NOMO-1 (cell line): ENCODE results near the gene HPS3.
A peak's percentile ranks its signal among the peaks of the same experiment; 100 is the strongest.
"Not testable (repeated sequence)": the region's sequence is repeated elsewhere in the genome, so short reads cannot be mapped to it uniquely, and the experiment has no call there.

Experiments used
- DNase-seq, 2 experiments: peaks; one replicate each; lab custom pipeline; 2025; ENCODE audit not compliant: unreplicated experiment in 2 of 2; lab: John Stamatoyannopoulos, UW

HPS3 gene

GRCh38 chr3:149180057-149180573 lies 50.7 kb downstream of the HPS3 start:
- no peak for DNase-seq

DNA sequence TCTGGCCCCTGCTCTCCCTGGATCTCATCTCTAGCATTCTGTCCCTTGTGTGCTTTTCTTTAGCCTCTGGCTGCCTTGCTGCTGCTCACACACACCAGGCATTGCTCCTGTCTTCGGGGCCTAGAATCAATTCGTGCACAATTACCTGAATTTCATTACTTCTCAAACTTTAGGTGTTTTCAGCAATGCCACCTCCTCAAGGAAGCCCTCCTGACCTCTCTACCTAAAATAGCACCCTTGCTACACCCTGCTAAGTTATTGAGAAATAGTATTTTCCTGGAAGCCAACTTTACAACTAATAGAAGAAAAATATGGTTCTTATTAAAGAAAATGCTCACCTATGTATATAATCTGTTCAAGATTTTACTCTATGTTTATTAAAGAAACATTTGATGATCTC lies 51.7 kb downstream of the HPS3 start:
- no peak for DNase-seq

- DNase-seq: no peak
Observed at GRCh38 chr3:149186219-149186618, 56.8 kb downstream of the HPS3 start.

DNA sequence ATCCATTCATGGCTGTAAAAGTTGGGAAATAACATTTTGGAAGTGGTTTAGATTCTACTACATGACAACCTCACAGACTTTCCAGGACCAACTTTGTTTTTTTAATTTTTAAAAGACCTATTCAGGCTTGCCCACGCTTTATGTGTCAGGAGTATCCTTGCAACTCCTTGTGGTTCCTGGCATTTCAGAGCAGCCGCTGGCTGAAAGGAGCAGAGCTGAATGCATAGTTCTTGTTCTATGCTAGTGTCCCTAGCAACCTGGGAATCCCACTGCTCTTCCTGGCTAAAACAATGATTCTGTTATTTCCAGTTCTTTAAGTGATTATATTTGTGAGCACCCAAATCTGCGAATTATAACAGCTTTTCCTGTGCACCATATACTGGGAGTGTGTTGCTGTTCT lies 57.3 kb downstream of the HPS3 start:
- DNase-seq: no peak

DNA sequence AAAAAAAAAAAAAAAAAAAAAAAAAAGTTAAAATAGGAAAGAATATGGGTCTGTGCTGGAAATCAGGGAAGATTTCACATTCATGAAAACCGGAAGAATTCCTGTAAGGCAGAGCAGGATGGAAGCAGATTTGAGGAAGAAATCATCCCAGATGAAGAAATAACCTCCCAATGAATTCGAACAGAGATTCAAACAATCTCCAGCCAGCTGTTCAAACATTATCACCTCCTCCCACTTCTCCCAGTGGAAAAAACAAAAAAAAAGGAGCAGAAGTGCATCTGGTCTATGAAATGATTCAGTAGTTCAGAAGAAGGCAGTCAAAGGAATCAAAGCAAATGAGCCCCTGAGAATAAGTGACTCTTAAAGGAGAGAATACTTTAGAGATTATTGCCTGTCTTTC lies 59.1 kb downstream of the HPS3 start:
- DNase-seq: no peak

DNA sequence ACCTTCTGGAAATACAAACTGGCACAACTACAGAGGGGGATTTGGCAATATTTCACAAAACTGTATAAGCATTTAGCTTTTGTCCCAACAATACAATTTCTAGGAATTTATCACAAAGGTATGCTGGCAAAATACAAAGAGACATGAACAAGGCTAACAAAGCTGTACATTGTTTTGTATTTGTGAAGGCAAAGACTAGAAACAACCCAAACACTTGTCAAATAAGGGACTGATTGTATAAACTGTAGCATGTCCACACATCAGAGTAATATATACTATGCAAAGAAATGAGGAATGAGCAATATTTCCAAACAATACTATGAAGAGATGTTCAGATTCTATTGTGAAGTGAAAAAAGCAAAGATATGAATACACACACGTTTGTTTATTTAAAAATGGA lies 65.8 kb downstream of the HPS3 start:
- DNase-seq: no peak

DNA sequence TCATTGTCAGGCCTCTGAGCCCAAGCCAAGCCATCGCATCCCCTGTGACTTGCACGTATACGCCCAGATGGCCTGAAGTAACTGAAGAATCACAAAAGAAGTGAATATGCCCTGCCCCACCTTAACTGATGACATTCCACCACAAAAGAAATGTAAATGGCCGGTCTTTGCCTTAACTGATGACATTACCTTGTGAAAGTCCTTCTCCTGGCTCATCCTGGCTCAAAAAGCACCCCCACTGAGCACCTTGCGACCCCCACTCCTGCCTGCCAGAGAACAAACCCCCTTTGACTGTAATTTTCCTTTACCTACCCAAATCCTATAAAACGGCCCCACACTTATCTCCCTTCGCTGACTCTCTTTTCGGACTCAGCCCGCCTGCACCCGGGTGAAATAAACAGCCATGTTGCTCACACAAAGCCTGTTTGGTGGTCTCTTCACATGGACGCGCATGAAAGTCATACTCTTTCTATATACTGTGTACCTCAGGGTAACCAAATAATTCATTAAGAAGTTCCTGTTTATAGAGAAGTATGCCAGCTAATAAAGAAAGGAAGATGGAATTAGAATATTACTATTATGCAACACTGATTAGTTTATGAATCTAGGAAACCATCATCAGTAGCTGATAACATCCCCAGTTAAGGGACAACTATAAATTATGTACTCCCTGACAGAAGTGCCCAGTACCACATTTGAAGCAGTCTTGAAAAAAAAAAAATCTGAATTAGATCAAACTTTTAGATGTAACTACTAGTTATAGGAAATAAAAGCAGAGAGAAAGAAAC lies 67.6 kb downstream of the HPS3 start:
- not testable (repeated sequence) for DNase-seq

DNA sequence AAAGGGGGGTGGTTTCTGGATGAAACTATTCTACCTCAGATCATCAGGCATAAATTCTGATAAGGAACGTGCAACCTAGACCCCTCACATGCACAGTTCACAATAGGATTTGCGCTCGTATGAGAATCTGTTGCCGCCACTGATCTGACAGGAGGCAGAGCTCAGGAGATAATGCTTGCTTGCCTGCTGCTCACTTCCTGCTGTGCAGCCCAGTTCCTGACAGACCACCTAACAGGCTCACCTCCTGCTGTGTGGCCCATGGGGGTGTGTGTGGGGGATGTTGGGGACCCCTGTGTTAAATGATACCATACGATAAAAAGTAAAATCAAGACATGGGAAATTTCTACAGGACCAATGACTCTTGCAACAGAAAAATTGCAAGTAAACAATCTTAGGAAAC lies 68.2 kb downstream of the HPS3 start:
- DNase-seq: no peak

GRCh38 chr3:149198611-149199010 lies 69.2 kb downstream of the HPS3 start:
- no peak for DNase-seq

DNA sequence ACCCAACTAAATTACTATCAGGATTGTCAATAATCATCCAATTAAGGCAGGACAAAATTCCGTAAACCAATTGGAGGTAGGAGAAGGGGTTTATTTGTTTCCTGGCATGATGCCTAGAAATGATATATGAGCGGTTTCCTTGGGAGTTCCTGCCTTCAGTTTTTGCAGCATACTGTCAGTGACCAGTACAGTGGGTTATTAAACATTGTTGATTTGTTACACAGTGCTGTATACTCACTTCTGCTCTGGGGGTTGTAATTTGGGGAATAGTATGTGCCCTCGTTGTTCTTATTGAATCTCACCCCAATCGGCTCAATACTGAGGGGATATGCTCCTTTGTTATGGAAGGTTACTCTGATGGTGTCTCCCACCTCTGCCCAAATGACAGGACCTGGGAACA lies 70.0 kb downstream of the HPS3 start:
- DNase-seq: peak in 1 of 2 experiments; percentile 14

DNA sequence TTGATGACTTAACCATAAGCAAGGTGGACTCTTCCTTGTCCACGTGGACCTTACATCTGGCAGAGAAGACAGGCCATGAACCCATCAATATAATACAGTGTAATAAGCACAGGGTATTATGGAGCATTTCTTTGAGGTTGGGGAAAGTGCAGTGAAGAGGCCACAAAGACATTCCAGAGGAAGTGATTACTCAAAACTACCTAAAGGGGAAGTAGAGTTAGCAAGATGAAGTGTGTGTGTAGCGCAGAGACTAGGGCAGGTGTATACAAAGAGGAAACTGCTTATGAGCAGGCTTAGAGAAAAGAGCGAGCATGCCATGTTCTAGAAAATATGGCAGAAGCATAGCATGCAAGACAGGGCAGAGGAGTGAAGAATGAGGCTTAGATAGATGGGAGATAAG lies 74.3 kb downstream of the HPS3 start:
- DNase-seq: peak; percentile 93 to 99

- no peak for DNase-seq
Observed at GRCh38 chr3:149204390-149204991, 75.1 kb downstream of the HPS3 start.

DNA sequence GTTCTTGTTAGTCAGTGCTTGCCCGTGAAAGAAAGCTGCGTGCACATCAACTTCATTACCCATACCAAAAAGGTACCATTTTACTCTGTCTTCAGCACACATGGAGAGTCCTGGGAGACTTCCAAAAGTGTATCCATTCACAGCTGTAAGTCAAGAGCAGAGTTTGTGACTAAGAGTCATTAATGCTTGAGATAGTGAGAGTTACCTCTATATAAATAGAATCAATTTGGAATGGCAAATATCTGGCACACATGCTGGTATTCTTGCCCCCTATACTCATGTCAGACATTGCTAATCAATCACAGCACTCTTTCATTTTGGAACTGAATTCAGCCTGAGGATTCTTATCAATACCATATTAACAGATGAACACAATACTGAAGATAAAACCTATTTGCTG lies 78.0 kb downstream of the HPS3 start:
- DNase-seq: no peak

- no peak for DNase-seq
Observed at GRCh38 chr3:149209431-149209830, 80.0 kb downstream of the HPS3 start.

GRCh38 chr3:149212386-149212785 lies 82.9 kb downstream of the HPS3 start:
- no peak for DNase-seq

GRCh38 chr3:149214702-149215101 lies 85.3 kb downstream of the HPS3 start:
- DNase-seq: no peak

DNA sequence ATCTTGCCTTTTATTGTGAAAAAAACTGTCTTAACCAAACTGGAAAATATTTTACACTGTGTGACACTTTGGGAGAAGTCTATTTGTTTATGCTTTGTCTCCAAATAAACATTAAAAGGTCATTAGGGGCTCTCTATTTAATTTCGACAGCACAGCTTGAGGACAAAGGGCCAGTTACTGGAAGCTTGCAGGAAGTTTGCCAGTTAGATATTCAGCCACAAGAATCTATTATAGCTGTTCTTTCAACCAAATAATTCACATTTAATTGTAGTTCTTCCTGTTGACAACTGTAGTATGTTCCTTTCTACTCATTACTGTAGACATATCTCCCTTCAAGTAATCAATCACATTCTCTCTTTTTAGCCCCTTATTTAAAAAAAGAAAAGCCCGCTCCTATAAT lies 86.1 kb downstream of the HPS3 start:
- no peak for DNase-seq

DNA sequence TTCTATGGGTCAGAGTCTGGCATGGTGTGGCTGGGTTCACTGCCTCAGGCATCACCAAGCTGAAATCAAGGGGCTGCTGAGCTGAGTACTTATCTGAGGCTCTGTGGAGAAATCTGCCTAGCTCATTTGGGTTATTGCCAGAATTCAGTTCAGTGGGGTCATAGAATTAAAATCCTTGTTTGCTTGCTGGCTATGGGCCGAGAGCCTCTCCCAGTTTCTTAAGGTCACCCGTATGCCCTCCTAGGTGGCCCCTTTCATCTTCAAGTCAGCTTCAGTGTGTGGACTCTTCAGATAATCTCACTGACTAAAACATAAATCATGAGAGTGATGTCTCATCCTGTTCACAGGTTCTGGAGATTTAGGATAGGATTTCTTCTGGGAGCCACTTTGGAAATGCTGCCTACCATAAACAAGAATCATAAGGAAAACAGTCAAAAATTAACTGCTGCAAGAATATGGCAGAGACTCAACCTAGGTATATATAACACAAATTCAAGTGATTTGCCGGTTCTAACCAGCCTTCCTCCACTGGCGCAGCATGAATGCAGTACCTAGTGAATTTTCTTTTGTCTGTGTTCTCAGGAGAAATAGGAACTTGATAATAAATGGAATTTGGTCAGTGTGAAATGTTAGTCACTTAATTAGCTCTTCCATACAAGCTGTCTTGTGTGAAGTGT lies 86.9 kb downstream of the HPS3 start:
- no peak for DNase-seq

GRCh38 chr3:149217347-149217746 lies 87.9 kb downstream of the HPS3 start:
- no peak for DNase-seq

- not testable (repeated sequence) for DNase-seq
Observed at GRCh38 chr3:149219380-149220121, 90.1 kb downstream of the HPS3 start.
